PC-3 (cell line): ENCODE data around the gene COG3.

Experiments
- CTCF ChIP-seq: fragments of 300-600 bp; sonication (generic); conservative IDR thresholded peaks from 2 replicates; pipeline ENCODE4 v1.5.1; 2017; ENCODE audit warnings: antibody characterized with exemption, low read depth, mild to moderate bottlenecking, low read length
- EZH2 ChIP-seq: fragments of 300-600 bp; sonication (generic); IDR thresholded peaks from one replicate; pipeline ENCODE4 v1.6.1; 2017; ENCODE audit warnings: antibody characterized with exemption, mild to moderate bottlenecking, low read length; ENCODE audit not compliant: unreplicated experiment
- EZH2phosphoT487 ChIP-seq: fragments of 300-600 bp; sonication (generic); IDR thresholded peaks from 2 replicates; pipeline ENCODE4 v1.6.1; 2018; ENCODE audit warnings: mild to moderate bottlenecking, antibody characterized with exemption, low read length, borderline replicate concordance

DNA sequence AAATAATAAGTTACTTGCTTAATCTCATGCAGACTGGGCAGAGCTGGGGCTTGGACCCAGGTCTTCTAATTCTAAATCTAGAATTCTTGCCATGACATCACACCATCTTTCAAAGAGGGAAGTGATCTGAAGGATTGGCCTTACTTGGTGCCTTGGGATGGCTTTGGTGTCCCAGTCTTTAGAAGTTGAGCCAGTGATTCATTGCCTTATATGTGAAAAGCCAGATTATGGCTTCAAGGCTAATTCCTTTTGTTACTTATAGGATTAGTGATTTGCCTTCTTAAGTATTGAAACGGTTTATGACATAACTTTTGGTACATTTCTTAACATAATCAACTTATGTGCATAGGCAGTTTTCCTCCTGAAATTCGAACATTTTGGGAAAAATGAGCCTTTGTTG lies 14.9 kb downstream of the COG3 start:
- TF ChIP-seq CTCF (no peak), EZH2 (no peak), EZH2phosphoT487 (no peak)
